HG02678 (cell line): ENCODE results near the gene HOXA7.

Source experiments
- ATAC-seq: cut with Tn5 transposase; IDR thresholded peaks from one replicate; pipeline ENCODE4 v1.9.1; 2021; ENCODE audit warnings: mild to moderate bottlenecking, moderate library complexity; ENCODE audit not compliant: unreplicated experiment

HOXA7 gene

GRCh38 chr7:27194002-27194352, 37.5 kb upstream of the HOXA7 start:
- ATAC-seq = no peak

- no peak for ATAC-seq
These were observed 37.0 kb upstream of the HOXA7 start for GRCh38 chr7:27193335-27194001.

GRCh38 chr7:27192546-27193334, 36.3 kb upstream of the HOXA7 start:
- ATAC-seq = no peak

GRCh38 chr7:27191833-27192545, 35.5 kb upstream of the HOXA7 start:
- no peak for ATAC-seq

- no peak for ATAC-seq
These were observed 34.8 kb upstream of the HOXA7 start for GRCh38 chr7:27191161-27191731.

- ATAC-seq = no peak
These were observed 33.7 kb upstream of the HOXA7 start for GRCh38 chr7:27189997-27190748.

GRCh38 chr7:27189295-27189996, 33.0 kb upstream of the HOXA7 start:
- ATAC-seq = no peak

GRCh38 chr7:27188386-27189294, 32.2 kb upstream of the HOXA7 start:
- ATAC-seq = no peak

GRCh38 chr7:27187475-27188385, 31.3 kb upstream of the HOXA7 start:
- no peak for ATAC-seq

- ATAC-seq = no peak
These were observed 30.4 kb upstream of the HOXA7 start for GRCh38 chr7:27186668-27187474.

- no peak for ATAC-seq
These were observed 29.6 kb upstream of the HOXA7 start for GRCh38 chr7:27185854-27186667.

GRCh38 chr7:27185013-27185853, 28.8 kb upstream of the HOXA7 start, which contains the start of gene HOXA11:
HOXA11 (minus strand) TSS chr7:27185232; CDS start chr7:27185144, 88 bp downstream.
- ATAC-seq = no peak

- no peak for ATAC-seq
These were observed 28.0 kb upstream of the HOXA7 start for GRCh38 chr7:27184337-27185012.

GRCh38 chr7:27183682-27184336, 27.3 kb upstream of the HOXA7 start:
- no peak for ATAC-seq
